Epithelial cell of prostate (primary cell): ENCODE measurements around the gene EPB41L2.

Experiments used
- DNase-seq: peaks from one replicate; pipeline ENCODE4 v3.0.0-alpha.2; 2011; ENCODE audit warnings: low read depth, low spot score
- H3K27ac ChIP-seq: fragments of 450-650 bp; 2 replicates; pipeline ENCODE4 v1.5.1; 2017; ENCODE audit warnings: mild to moderate bottlenecking

Gene EPB41L2

GRCh38 chr6:130889423-130889822, 173.6 kb downstream of the EPB41L2 start:
- H3K27ac ChIP-seq: no peak overlapping the region
- DNase-seq: no peak

- H3K27ac ChIP-seq: no peak overlapping the region
- no peak for DNase-seq
Observed at GRCh38 chr6:130888246-130888645, 174.8 kb downstream of the EPB41L2 start.

- DNase-seq: no peak
- H3K27ac ChIP-seq: no peak overlapping the region
Observed at GRCh38 chr6:130886966-130887365, 176.1 kb downstream of the EPB41L2 start.

- no peak overlapping the region for H3K27ac ChIP-seq
- DNase-seq: peak; percentile 6
Observed at GRCh38 chr6:130885392-130886192, 177.5 kb downstream of the EPB41L2 start.

- H3K27ac ChIP-seq: no peak overlapping the region
- no peak for DNase-seq
Observed at GRCh38 chr6:130882370-130882769, 180.7 kb downstream of the EPB41L2 start.

- no peak overlapping the region for H3K27ac ChIP-seq
- DNase-seq: no peak
Observed at GRCh38 chr6:130879826-130880225, 183.2 kb downstream of the EPB41L2 start.

GRCh38 chr6:130873746-130874145, 189.3 kb downstream of the EPB41L2 start:
- no peak overlapping the region for H3K27ac ChIP-seq
- no peak for DNase-seq

- H3K27ac ChIP-seq: no peak overlapping the region
- DNase-seq: no peak
Observed at GRCh38 chr6:130872250-130873095, 190.6 kb downstream of the EPB41L2 start.

- no peak for DNase-seq
- no peak overlapping the region for H3K27ac ChIP-seq
Observed at GRCh38 chr6:130870179-130870880, 192.7 kb downstream of the EPB41L2 start.

- no peak overlapping the region for H3K27ac ChIP-seq
- DNase-seq: no peak
Observed at GRCh38 chr6:130869681-130870080, 193.4 kb downstream of the EPB41L2 start.

GRCh38 chr6:130865793-130866192, 197.3 kb downstream of the EPB41L2 start:
- no peak overlapping the region for H3K27ac ChIP-seq
- no peak for DNase-seq

GRCh38 chr6:130864344-130864743, 198.7 kb downstream of the EPB41L2 start:
- no peak for DNase-seq
- H3K27ac ChIP-seq: no peak overlapping the region

- no peak for DNase-seq
- H3K27ac ChIP-seq: no peak overlapping the region
Observed at GRCh38 chr6:130863415-130864230, 199.4 kb downstream of the EPB41L2 start.

GRCh38 chr6:130862370-130862769, 200.7 kb downstream of the EPB41L2 start:
- DNase-seq: no peak
- H3K27ac ChIP-seq: no peak overlapping the region

- DNase-seq: no peak
Observed at GRCh38 chr6:130859161-130859867, 203.7 kb downstream of the EPB41L2 start.

GRCh38 chr6:130858498-130859160, 204.4 kb downstream of the EPB41L2 start:
- no peak for DNase-seq

More at GRCh38 chr6:130859161-130859867, 203.7 kb downstream of the EPB41L2 start:
- no peak overlapping the region for H3K27ac ChIP-seq

GRCh38 chr6:130858054-130858453, 205.0 kb downstream of the EPB41L2 start:
- no peak for DNase-seq
- H3K27ac ChIP-seq: no peak overlapping the region

More at GRCh38 chr6:130858498-130859160, 204.4 kb downstream of the EPB41L2 start:
- H3K27ac ChIP-seq: no peak overlapping the region

- DNase-seq: no peak
- H3K27ac ChIP-seq: no peak overlapping the region
Observed at GRCh38 chr6:130853555-130854183, 209.4 kb downstream of the EPB41L2 start.
